Neural progenitor cell (in vitro differentiated cells): ENCODE measurements around the gene ATXN7. TPM values are rescaled to one million over a fixed set of nuclear protein-coding genes. Genes with fewer than 3 reads are reported as not detected.

Experiments
- DNase-seq: peaks from one replicate; pipeline ENCODE4 v3.0.0-alpha.2; 2016; ENCODE audit warnings: low spot score
- H2AFZ ChIP-seq: fragments of 200-600 bp; sonication (generic); replicated peaks from 2 replicates; pipeline ENCODE4 v1.6.1; 2016; ENCODE audit warnings: antibody characterized with exemption
- H3F3A ChIP-seq: fragments of 200-600 bp; sonication (generic); 2 replicates; pipeline ENCODE4 v1.6.1; 2016; ENCODE audit warnings: antibody characterized with exemption, low read depth
- H3K27ac ChIP-seq: fragments of 200-600 bp; sonication (generic); 2 replicates; pipeline ENCODE4 v1.5.1; 2016; ENCODE audit warnings: mild to moderate bottlenecking
- H3K27me3 ChIP-seq: fragments of 200-600 bp; sonication (generic); 2 replicates; pipeline ENCODE4 v1.6.1; 2016; ENCODE audit warnings: mild to moderate bottlenecking, moderate library complexity
- H3K36me3 ChIP-seq: fragments of 200-600 bp; sonication (generic); 2 replicates; pipeline ENCODE4 v1.5.1; 2016
- H3K4me1 ChIP-seq: fragments of 200-600 bp; sonication (generic); 2 replicates; pipeline ENCODE4 v1.6.1; 2016; ENCODE audit warnings: mixed run types
- H3K4me2 ChIP-seq: fragments of 200-600 bp; sonication (generic); 2 replicates; pipeline ENCODE4 v1.6.1; 2016
- H3K4me3 ChIP-seq: fragments of 200-600 bp; sonication (generic); 2 replicates; pipeline ENCODE4 v1.5.1; 2016
- H3K79me2 ChIP-seq: fragments of 200-600 bp; sonication (generic); 2 replicates; pipeline ENCODE4 v1.6.1; 2016; ENCODE audit warnings: low read depth
- H3K9ac ChIP-seq: fragments of 200-600 bp; sonication (generic); 2 replicates; pipeline ENCODE4 v1.6.1; 2016
- H3K9me3 ChIP-seq: fragments of 200-600 bp; sonication (generic); 2 replicates; pipeline ENCODE4 v1.5.1; 2016; ENCODE audit warnings: low read depth
- H4K20me1 ChIP-seq: fragments of 200-600 bp; sonication (generic); 2 replicates; pipeline ENCODE4 v1.6.1; 2016; ENCODE audit warnings: low read depth
- H3K27ac Mint-ChIP-seq: 3 replicates; pipeline ENCODE4 v1.8.0; 2021; ENCODE audit warnings: mixed read lengths
- H3K27me3 Mint-ChIP-seq: 2 replicates; pipeline ENCODE4 v1.8.0; 2022; ENCODE audit warnings: low read depth, mild to moderate bottlenecking, inconsistent platforms, moderate library complexity, mixed read lengths; ENCODE audit not compliant: insufficient read depth
- H3K36me3 Mint-ChIP-seq: 3 replicates; pipeline ENCODE4 v1.8.0; 2021; ENCODE audit warnings: mixed read lengths
- H3K4me1 Mint-ChIP-seq: 3 replicates; pipeline ENCODE4 v1.8.0; 2021; ENCODE audit warnings: mixed read lengths
- H3K4me3 Mint-ChIP-seq: 3 replicates; pipeline ENCODE4 v1.8.0; 2021; ENCODE audit warnings: mild to moderate bottlenecking, moderate library complexity, mixed read lengths
- H3K9me3 Mint-ChIP-seq: 3 replicates; pipeline ENCODE4 v1.8.0; 2020; ENCODE audit warnings: mixed read lengths
- CTCF ChIP-seq: fragments of 200-600 bp; sonication (generic); IDR thresholded peaks from 2 replicates; pipeline ENCODE4 v1.5.1; 2017; ENCODE audit warnings: antibody characterized with exemption, mild to moderate bottlenecking
- EZH2 ChIP-seq: fragments of 200-600 bp; sonication (generic); IDR thresholded peaks from 2 replicates; pipeline ENCODE4 v1.6.1; 2017; ENCODE audit warnings: antibody characterized with exemption, mild to moderate bottlenecking, moderate library complexity
- EZH2phosphoT487 ChIP-seq: fragments of 200-600 bp; sonication (generic); IDR thresholded peaks from 2 replicates; pipeline ENCODE4 v1.6.1; 2017; ENCODE audit warnings: antibody characterized with exemption
- total RNA-seq: library from RNA; depleted of rRNA; stranded (reverse); fragments of >200 nt; gene quantifications from 2 replicates; pipeline ENCODE4 v1.2.3, GENCODE V29; 2015; ENCODE audit warnings: low replicate concordance

ATXN7 gene
- total RNA-seq, 1 donor from 2014 or later = 30.4 TPM

GRCh38 chr3:63927422-63928280, 64.0 kb downstream of the ATXN7 start:
- TF ChIP-seq EZH2 = no peak
- no peak for TF ChIP-seq EZH2phosphoT487
- TF ChIP-seq CTCF = no peak
- H3K9me3 Mint-ChIP-seq = peaks cover 21% of the 10 kb centered on the region
- Histone ChIP-seq H3F3A (peaks cover 14% of the 10 kb centered on the region), H3K36me3 (peaks cover 7% of the 10 kb centered on the region), H3K27me3 (no peaks in the 10 kb centered on the region), H3K4me3 (no peak overlapping the region), H3K9me3 (no peaks in the 10 kb centered on the region), H3K79me2 (peaks cover 84% of the 10 kb centered on the region), H3K27ac (peak overlapping the region; percentile 40), H3K4me1 (peaks cover 25% of the 10 kb centered on the region), H3K4me2 (no peak overlapping the region), H4K20me1 (peaks cover 20% of the 10 kb centered on the region), H3K9ac (peak overlapping the region; percentile 13), H2AFZ (no peak overlapping the region)
- peaks cover 44% of the 10 kb centered on the region for H3K36me3 Mint-ChIP-seq
- peaks cover 9% of the 10 kb centered on the region for H3K4me1 Mint-ChIP-seq
- H3K4me3 Mint-ChIP-seq = no peak overlapping the region
- DNase-seq = no peak
- peaks cover 4% of the 10 kb centered on the region for H3K27me3 Mint-ChIP-seq
- no peak overlapping the region for H3K27ac Mint-ChIP-seq

- H3K9me3 ChIP-seq = no peaks in the 10 kb centered on the region
- H2AFZ ChIP-seq = no peak overlapping the region
- peaks cover 94% of the 10 kb centered on the region for H3K79me2 ChIP-seq
- no peaks in the 10 kb centered on the region for H3K36me3 ChIP-seq
- H3K27ac ChIP-seq = no peak overlapping the region
- Mint-ChIP-seq H3K4me3 (no peak overlapping the region), H3K9me3 (peaks cover under 1% of the 10 kb centered on the region), H3K27me3 (no peaks in the 10 kb centered on the region), H3K4me1 (peaks cover 13% of the 10 kb centered on the region), H3K27ac (peak overlapping the region; percentile 22), H3K36me3 (peaks cover 14% of the 10 kb centered on the region)
- H4K20me1 ChIP-seq = peaks cover 32% of the 10 kb centered on the region
- H3K9ac ChIP-seq = no peak overlapping the region
- H3K4me1 ChIP-seq = peaks cover 59% of the 10 kb centered on the region
- H3F3A ChIP-seq = peaks cover 33% of the 10 kb centered on the region
- H3K4me2 ChIP-seq = no peak overlapping the region
- DNase-seq = peak; percentile 56
- TF ChIP-seq EZH2phosphoT487 (no peak), EZH2 (no peak), CTCF (peak; percentile 39)
- H3K27me3 ChIP-seq = no peaks in the 10 kb centered on the region
- no peak overlapping the region for H3K4me3 ChIP-seq
Observed at GRCh38 chr3:63931290-63931689, 67.6 kb downstream of the ATXN7 start.

- no peaks in the 10 kb centered on the region for H3K9me3 Mint-ChIP-seq
Observed at GRCh38 chr3:63932509-63933212, 69.0 kb downstream of the ATXN7 start.

More at GRCh38 chr3:63932509-63933212, 69.0 kb downstream of the ATXN7 start:
- Mint-ChIP-seq H3K4me1 (peaks cover 19% of the 10 kb centered on the region), H3K36me3 (peaks cover 5% of the 10 kb centered on the region), H3K27me3 (no peaks in the 10 kb centered on the region), H3K4me3 (no peak overlapping the region), H3K27ac (no peak overlapping the region)
- no peak overlapping the region for H2AFZ ChIP-seq
- peaks cover 94% of the 10 kb centered on the region for H3K79me2 ChIP-seq
- DNase-seq = no peak
- H4K20me1 ChIP-seq = peaks cover 32% of the 10 kb centered on the region
- no peaks in the 10 kb centered on the region for H3K27me3 ChIP-seq
- H3K9me3 ChIP-seq = no peaks in the 10 kb centered on the region
- no peak overlapping the region for H3K4me3 ChIP-seq
- no peaks in the 10 kb centered on the region for H3K36me3 ChIP-seq
- peaks cover 32% of the 10 kb centered on the region for H3F3A ChIP-seq
- peak overlapping the region; percentile 56 for H3K27ac ChIP-seq
- peaks cover 69% of the 10 kb centered on the region for H3K4me1 ChIP-seq
- TF ChIP-seq EZH2 (no peak), EZH2phosphoT487 (no peak), CTCF (no peak)
- H3K4me2 ChIP-seq = no peak overlapping the region
- H3K9ac ChIP-seq = no peak overlapping the region
